Measurements from ENCODE around the gene ELL2. TPM values are rescaled to one million over a fixed set of nuclear protein-coding genes. Genes with fewer than 3 reads are reported as not detected.
A peak's percentile ranks its signal among the peaks of the same experiment; 100 is the strongest.

The ELL2 gene
- total and polyA plus RNA-seq, 9 of the 15 experiments (the other 6 are each of a cell fraction or from before 2014, with no cell fraction given), result 4.3 to 18.3 (median 14.5) TPM

DNA sequence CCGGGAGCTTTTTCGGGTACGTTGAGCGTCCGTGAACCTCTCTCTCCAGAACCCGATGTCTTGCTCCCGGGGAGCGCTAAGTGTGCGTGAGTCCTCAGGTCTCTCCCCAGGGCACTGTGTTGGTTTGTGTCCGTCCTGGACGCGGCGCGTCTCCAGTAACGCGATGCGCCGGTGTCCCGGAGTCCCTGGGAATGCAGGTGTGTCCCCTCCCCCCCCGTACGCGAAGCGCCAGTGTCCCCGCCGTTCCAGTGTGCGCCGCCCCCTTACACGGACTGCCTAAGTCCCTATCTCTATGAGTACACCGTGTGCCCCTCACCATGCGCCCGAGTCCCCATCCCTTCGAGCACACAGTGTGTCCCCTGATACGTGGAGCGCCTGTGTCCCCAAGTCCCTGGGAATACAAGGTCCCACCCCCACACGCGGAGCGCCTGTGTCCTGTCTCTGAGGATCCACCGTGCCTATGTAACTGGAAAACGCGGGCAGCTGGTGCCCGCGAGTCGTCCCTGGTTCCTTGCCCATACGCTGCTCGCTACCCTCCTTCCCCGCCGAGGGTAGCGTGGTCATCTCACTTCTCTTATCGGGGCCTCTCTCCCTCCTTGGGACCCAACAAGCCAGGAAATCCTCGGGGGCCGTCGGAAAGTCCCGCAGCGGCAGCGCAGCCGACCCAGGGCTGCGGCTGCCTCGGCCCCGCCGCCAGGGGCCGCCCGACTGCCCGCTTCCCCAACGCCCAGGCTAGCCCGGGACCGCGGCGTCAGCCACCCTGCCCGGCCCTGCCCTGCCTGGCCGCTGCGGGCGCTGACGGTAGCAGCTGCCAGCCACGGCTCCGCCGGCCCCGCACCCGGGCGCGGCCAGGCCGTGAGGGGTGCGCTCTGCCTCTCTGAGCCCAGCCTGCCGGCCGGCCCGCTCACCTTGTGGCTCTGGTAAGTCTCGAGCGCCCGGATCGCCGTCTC lies 709 bp downstream of the ELL2 start (continued):
- peak; percentile 92 for TF ChIP-seq ZBTB1 (CRISPR knock-in tag; IDR thresholded peaks at IDR 0.05; ENCODE audit: borderline replicate concordance, low read depth)
- peak in 1 of 2 experiments; percentile 73; a peak in 1 of 4 replicates for TF ChIP-seq RCOR1 (IDR thresholded peaks at IDR 0.05; ENCODE audit: borderline replicate concordance in 1 of 2, low read depth in 2 of 2, low read length in 2 of 2)
- peak; percentile 82 for TF ChIP-seq CXXC5 (CRISPR knock-in tag; IDR thresholded peaks at IDR 0.05)
- peak; percentile 47; the same call in 1 of the 2 replicates for TF ChIP-seq ZNF609 (CRISPR knock-in tag; IDR thresholded peaks at IDR 0.05; ENCODE audit: borderline replicate concordance)
- peak; percentile 26; the same call in 1 of the 2 replicates for TF ChIP-seq CHD2 (IDR thresholded peaks at IDR 0.05; ENCODE audit: low read depth, low read length)
- TF ChIP-seq ZNF224 (CRISPR knock-in tag; IDR thresholded peaks at IDR 0.05), result no peak
- no peak for TF ChIP-seq HDAC2 (IDR thresholded peaks at IDR 0.05)
- TF ChIP-seq, protein P1, sequence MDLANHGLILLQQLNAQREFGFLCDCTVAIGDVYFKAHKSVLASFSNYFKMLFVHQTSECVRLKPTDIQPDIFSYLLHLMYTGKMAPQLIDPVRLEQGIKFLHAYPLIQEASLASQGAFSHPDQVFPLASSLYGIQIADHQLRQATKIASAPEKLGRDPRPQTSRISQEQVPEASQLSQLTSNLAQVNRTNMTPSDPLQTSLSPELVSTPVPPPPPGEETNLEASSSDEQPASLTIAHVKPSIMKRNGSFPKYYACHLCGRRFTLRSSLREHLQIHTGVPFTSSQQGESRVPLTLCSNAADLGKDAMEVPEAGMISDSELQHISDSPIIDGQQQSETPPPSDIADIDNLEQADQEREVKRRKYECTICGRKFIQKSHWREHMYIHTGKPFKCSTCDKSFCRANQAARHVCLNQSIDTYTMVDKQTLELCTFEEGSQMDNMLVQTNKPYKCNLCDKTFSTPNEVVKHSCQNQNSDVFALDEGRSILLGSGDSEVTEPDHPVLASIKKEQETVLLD (IDR thresholded peaks at IDR 0.05), result no peak
- peak; percentile 22; the same call in 1 of the 2 replicates for TF ChIP-seq EGR1 (conservative IDR thresholded peaks at IDR 0.05)
- TF ChIP-seq JUN (IDR thresholded peaks at IDR 0.05; ENCODE audit: borderline replicate concordance, low read depth, low read length), result peak; percentile 26; the same call in 1 of the 2 replicates
- no peak for TF ChIP-seq JUN (CRISPR knock-in tag; IDR thresholded peaks at IDR 0.05; ENCODE audit: borderline replicate concordance)
- no peak for TF ChIP-seq ZNF780A (CRISPR knock-in tag; IDR thresholded peaks at IDR 0.05)
- TF ChIP-seq CTCF (IDR thresholded peaks at IDR 0.05 in 2 of 3, conservative IDR thresholded peaks at IDR 0.05 in 1 of 3; ENCODE audit: insufficient read depth in 2 of 3, low read depth in 1 of 3, low read length in 3 of 3), result peak; percentile 74 to 96 (median 79)
- peak; percentile 34; the same call in 1 of the 2 replicates for TF ChIP-seq PHTF2 (CRISPR knock-in tag; IDR thresholded peaks at IDR 0.05)
- TF ChIP-seq SMARCA4 (IDR thresholded peaks at IDR 0.05), result 0 out of 2 replicates have a peak, but pooled peaks have one; percentile 15
- TF ChIP-seq ESRRA (IDR thresholded peaks at IDR 0.05; ENCODE audit: borderline replicate concordance, low read depth), result peak; percentile 47; the same call in 1 of the 2 replicates
- peak; percentile 80; the same call in 1 of the 2 replicates for TF ChIP-seq KAT7 (CRISPR knock-in tag; IDR thresholded peaks at IDR 0.05; ENCODE audit: borderline replicate concordance)

Data from K562 (cell line).